Uterus (tissue), 2 donors: ENCODE measurements around the gene NR2C2.

Source experiments
- POLR2A ChIP-seq, 2 donors: fragments of 450-650 bp; IDR thresholded peaks; one replicate each; pipeline ENCODE4 v1.6.1; 2016; ENCODE audit warnings: antibody characterized with exemption in 2 of 2, mild to moderate bottlenecking in 1 of 2, moderate library complexity in 1 of 2
- TF ChIP-seq, protein P1 (sequence below), 4 experiments: fragments of 200-600 bp in 2 of 4; fragments of 450-650 bp in 2 of 4; sonication (generic) in 2 of 4; IDR thresholded peaks; one replicate each; pipeline ENCODE4 v1.5.1; 2016 to 2019; ENCODE audit warnings: antibody characterized with exemption in 4 of 4, mild to moderate bottlenecking in 2 of 4, moderate library complexity in 1 of 4

GRCh38 chr3:15053541-15053940 lies 106.2 kb downstream of the NR2C2 start:
- no peak for TF ChIP-seq POLR2A (IDR thresholded peaks at IDR 0.05)
- TF ChIP-seq, protein P1, sequence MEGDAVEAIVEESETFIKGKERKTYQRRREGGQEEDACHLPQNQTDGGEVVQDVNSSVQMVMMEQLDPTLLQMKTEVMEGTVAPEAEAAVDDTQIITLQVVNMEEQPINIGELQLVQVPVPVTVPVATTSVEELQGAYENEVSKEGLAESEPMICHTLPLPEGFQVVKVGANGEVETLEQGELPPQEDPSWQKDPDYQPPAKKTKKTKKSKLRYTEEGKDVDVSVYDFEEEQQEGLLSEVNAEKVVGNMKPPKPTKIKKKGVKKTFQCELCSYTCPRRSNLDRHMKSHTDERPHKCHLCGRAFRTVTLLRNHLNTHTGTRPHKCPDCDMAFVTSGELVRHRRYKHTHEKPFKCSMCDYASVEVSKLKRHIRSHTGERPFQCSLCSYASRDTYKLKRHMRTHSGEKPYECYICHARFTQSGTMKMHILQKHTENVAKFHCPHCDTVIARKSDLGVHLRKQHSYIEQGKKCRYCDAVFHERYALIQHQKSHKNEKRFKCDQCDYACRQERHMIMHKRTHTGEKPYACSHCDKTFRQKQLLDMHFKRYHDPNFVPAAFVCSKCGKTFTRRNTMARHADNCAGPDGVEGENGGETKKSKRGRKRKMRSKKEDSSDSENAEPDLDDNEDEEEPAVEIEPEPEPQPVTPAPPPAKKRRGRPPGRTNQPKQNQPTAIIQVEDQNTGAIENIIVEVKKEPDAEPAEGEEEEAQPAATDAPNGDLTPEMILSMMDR (IDR thresholded peaks at IDR 0.05): no peak
